ENCODE measurements around the gene TSPEAR.

DNA sequence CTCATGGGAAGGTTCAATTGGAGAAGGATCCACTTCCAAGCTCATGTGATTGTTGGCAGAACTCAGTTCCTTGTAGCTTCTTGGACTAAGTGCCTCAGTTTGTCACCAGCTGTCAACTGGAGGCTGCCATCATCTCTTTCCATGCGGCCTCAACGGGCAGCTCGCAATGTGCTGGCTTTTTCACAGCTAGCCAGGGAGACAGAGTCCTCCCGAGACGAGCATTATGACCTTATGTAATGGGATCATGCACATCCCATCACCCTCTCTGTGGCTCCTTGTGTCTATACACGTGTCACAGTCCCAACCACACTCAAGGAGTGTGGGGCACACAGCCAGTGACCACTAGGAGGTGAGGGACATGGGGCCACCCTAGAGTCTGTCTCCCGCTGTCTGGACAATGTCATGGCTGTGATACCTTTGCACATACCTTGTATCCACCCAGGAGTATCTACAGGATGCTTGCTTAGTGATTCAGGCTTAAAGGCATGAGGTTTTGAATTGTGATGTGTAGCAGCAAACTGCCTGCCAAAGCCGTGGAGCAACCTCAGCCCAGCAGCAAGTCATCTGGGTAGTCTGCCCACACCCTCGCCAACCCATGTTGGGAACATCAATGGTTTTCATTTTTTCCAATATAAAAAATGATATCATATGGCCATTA, 115.2 kb downstream of the TSPEAR start:
- TF ChIP-seq, protein P1, sequence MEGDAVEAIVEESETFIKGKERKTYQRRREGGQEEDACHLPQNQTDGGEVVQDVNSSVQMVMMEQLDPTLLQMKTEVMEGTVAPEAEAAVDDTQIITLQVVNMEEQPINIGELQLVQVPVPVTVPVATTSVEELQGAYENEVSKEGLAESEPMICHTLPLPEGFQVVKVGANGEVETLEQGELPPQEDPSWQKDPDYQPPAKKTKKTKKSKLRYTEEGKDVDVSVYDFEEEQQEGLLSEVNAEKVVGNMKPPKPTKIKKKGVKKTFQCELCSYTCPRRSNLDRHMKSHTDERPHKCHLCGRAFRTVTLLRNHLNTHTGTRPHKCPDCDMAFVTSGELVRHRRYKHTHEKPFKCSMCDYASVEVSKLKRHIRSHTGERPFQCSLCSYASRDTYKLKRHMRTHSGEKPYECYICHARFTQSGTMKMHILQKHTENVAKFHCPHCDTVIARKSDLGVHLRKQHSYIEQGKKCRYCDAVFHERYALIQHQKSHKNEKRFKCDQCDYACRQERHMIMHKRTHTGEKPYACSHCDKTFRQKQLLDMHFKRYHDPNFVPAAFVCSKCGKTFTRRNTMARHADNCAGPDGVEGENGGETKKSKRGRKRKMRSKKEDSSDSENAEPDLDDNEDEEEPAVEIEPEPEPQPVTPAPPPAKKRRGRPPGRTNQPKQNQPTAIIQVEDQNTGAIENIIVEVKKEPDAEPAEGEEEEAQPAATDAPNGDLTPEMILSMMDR (IDR thresholded peaks at IDR 0.05): no peak
- TF ChIP-seq POLR2A (IDR thresholded peaks at IDR 0.05; ENCODE audit: low read depth) (no peak), EP300 (IDR thresholded peaks at IDR 0.05) (no peak), POLR2AphosphoS5 (IDR thresholded peaks at IDR 0.05) (no peak)
